Measurements from ENCODE around the gene CATSPERB.
"Not testable (repeated sequence)": the region's sequence is repeated elsewhere in the genome, so short reads cannot be mapped to it uniquely, and the experiment has no call there.

CATSPERB gene

GRCh38 chr14:91706996-91707395 is 24.9 kb downstream of the CATSPERB start:
- ChIA-PET CTCF (no interaction called here), POLR2A (no interaction called here)
- no peak for TF ChIP-seq SP1 (IDR thresholded peaks at IDR 0.05)
- no peak for DNase-seq (ENCODE audit: extremely low spot score)

- CTCF ChIA-PET, result no interaction called here
Measured at GRCh38 chr14:91694643-91695042, 37.2 kb downstream of the CATSPERB start.

GRCh38 chr14:91693346-91693745 is 38.5 kb downstream of the CATSPERB start:
- ChIA-PET POLR2A (no interaction called here), CTCF (no interaction called here)
- DNase-seq (ENCODE audit: extremely low spot score), result no peak
- TF ChIP-seq FOXA1 (IDR thresholded peaks at IDR 0.05) (no peak), L3MBTL2 (conservative IDR thresholded peaks at IDR 0.05) (no peak), HDGF (IDR thresholded peaks at IDR 0.05; ENCODE audit: borderline replicate concordance) (no peak), ELF4 (IDR thresholded peaks at IDR 0.05) (no peak), NFRKB (IDR thresholded peaks at IDR 0.05) (no peak), SP1 (IDR thresholded peaks at IDR 0.05) (no peak)

More at GRCh38 chr14:91694643-91695042, 37.2 kb downstream of the CATSPERB start:
- no peak for DNase-seq (ENCODE audit: extremely low spot score)
- POLR2A ChIA-PET, result no interaction called here
- TF ChIP-seq HDGF (IDR thresholded peaks at IDR 0.05; ENCODE audit: borderline replicate concordance), result no peak
- no peak for TF ChIP-seq FOXA1 (IDR thresholded peaks at IDR 0.05)
- TF ChIP-seq PKNOX1 (IDR thresholded peaks at IDR 0.05), result no peak
- no peak for TF ChIP-seq NFRKB (IDR thresholded peaks at IDR 0.05)
- TF ChIP-seq SP1 (IDR thresholded peaks at IDR 0.05), result no peak
- TF ChIP-seq TARDBP (IDR thresholded peaks at IDR 0.05), result no peak
- no peak for TF ChIP-seq SUZ12 (IDR thresholded peaks at IDR 0.05)
- no peak for TF ChIP-seq FOXK2 (IDR thresholded peaks at IDR 0.05)
- TF ChIP-seq LEF1 (IDR thresholded peaks at IDR 0.05; ENCODE audit: borderline replicate concordance), result no peak
- TF ChIP-seq L3MBTL2 (conservative IDR thresholded peaks at IDR 0.05), result no peak
- TF ChIP-seq BHLHE40 (IDR thresholded peaks at IDR 0.05; ENCODE audit: borderline replicate concordance), result no peak
- no peak for TF ChIP-seq ARNT (IDR thresholded peaks at IDR 0.05)
- TF ChIP-seq CTBP1 (IDR thresholded peaks at IDR 0.05; ENCODE audit: borderline replicate concordance), result no peak
- no peak for TF ChIP-seq FOXM1 (IDR thresholded peaks at IDR 0.05; ENCODE audit: borderline replicate concordance)
- TF ChIP-seq ZNF384 (IDR thresholded peaks at IDR 0.05), result no peak
- TF ChIP-seq ELF4 (IDR thresholded peaks at IDR 0.05), result no peak

GRCh38 chr14:91692075-91692474 is 39.8 kb downstream of the CATSPERB start:
- ChIA-PET POLR2A (no interaction called here), CTCF (no interaction called here)
- no peak for DNase-seq (ENCODE audit: extremely low spot score)
- TF ChIP-seq ZNF384 (IDR thresholded peaks at IDR 0.05), result no peak
- TF ChIP-seq BHLHE40 (IDR thresholded peaks at IDR 0.05; ENCODE audit: borderline replicate concordance), result no peak
- no peak for TF ChIP-seq FOXM1 (IDR thresholded peaks at IDR 0.05; ENCODE audit: borderline replicate concordance)
- no peak for TF ChIP-seq ARNT (IDR thresholded peaks at IDR 0.05)
- no peak for TF ChIP-seq TARDBP (IDR thresholded peaks at IDR 0.05)
- no peak for TF ChIP-seq ELF4 (IDR thresholded peaks at IDR 0.05)
- TF ChIP-seq HDGF (IDR thresholded peaks at IDR 0.05; ENCODE audit: borderline replicate concordance), result no peak

- ChIA-PET CTCF (no interaction called here), POLR2A (no interaction called here)
- DNase-seq (ENCODE audit: extremely low spot score), result no peak
- TF ChIP-seq SUZ12 (IDR thresholded peaks at IDR 0.05), result no peak
- no peak for TF ChIP-seq ZNF384 (IDR thresholded peaks at IDR 0.05)
- TF ChIP-seq L3MBTL2 (conservative IDR thresholded peaks at IDR 0.05), result no peak
- TF ChIP-seq BHLHE40 (IDR thresholded peaks at IDR 0.05; ENCODE audit: borderline replicate concordance), result no peak
Measured at GRCh38 chr14:91689608-91690007, 42.3 kb downstream of the CATSPERB start.

GRCh38 chr14:91687436-91687835 is 44.5 kb downstream of the CATSPERB start:
- DNase-seq (ENCODE audit: extremely low spot score); CTCF ChIA-PET; POLR2A ChIA-PET: not testable (repeated sequence)

GRCh38 chr14:91685600-91685999 is 46.3 kb downstream of the CATSPERB start:
- DNase-seq (ENCODE audit: extremely low spot score), result no peak
- TF ChIP-seq SUZ12 (IDR thresholded peaks at IDR 0.05) (no peak), BHLHE40 (IDR thresholded peaks at IDR 0.05; ENCODE audit: borderline replicate concordance) (no peak), FOXA1 (IDR thresholded peaks at IDR 0.05) (no peak), ZNF384 (IDR thresholded peaks at IDR 0.05) (no peak), HDGF (IDR thresholded peaks at IDR 0.05; ENCODE audit: borderline replicate concordance) (no peak), TARDBP (IDR thresholded peaks at IDR 0.05) (no peak), ARNT (IDR thresholded peaks at IDR 0.05) (no peak), CTBP1 (IDR thresholded peaks at IDR 0.05; ENCODE audit: borderline replicate concordance) (no peak), NFRKB (IDR thresholded peaks at IDR 0.05) (no peak), LEF1 (IDR thresholded peaks at IDR 0.05; ENCODE audit: borderline replicate concordance) (no peak)
- ChIA-PET CTCF (no interaction called here), POLR2A (no interaction called here)

- TF ChIP-seq PKNOX1 (IDR thresholded peaks at IDR 0.05) (no peak), TARDBP (IDR thresholded peaks at IDR 0.05) (no peak), CTBP1 (IDR thresholded peaks at IDR 0.05; ENCODE audit: borderline replicate concordance) (no peak), BHLHE40 (IDR thresholded peaks at IDR 0.05; ENCODE audit: borderline replicate concordance) (no peak), FOXK2 (IDR thresholded peaks at IDR 0.05) (no peak), ZNF384 (IDR thresholded peaks at IDR 0.05) (no peak), HDGF (IDR thresholded peaks at IDR 0.05; ENCODE audit: borderline replicate concordance) (no peak), NFRKB (IDR thresholded peaks at IDR 0.05) (no peak), FOXM1 (IDR thresholded peaks at IDR 0.05; ENCODE audit: borderline replicate concordance) (no peak), LEF1 (IDR thresholded peaks at IDR 0.05; ENCODE audit: borderline replicate concordance) (no peak), SP1 (IDR thresholded peaks at IDR 0.05) (no peak), FOXA1 (IDR thresholded peaks at IDR 0.05) (no peak), ELF4 (IDR thresholded peaks at IDR 0.05) (no peak)
- DNase-seq (ENCODE audit: extremely low spot score), result no peak
- ChIA-PET POLR2A (no interaction called here), CTCF (no interaction called here)
Measured at GRCh38 chr14:91681893-91682563, 49.9 kb downstream of the CATSPERB start.

Measured in HEK293T (cell line).